ENCODE measurements around the gene HOXD11. TPM values are rescaled to one million over a fixed set of nuclear protein-coding genes. Genes with fewer than 3 reads are reported as not detected.

Gene HOXD11
- total and polyA plus RNA-seq, 8 donors: not detected

DNA sequence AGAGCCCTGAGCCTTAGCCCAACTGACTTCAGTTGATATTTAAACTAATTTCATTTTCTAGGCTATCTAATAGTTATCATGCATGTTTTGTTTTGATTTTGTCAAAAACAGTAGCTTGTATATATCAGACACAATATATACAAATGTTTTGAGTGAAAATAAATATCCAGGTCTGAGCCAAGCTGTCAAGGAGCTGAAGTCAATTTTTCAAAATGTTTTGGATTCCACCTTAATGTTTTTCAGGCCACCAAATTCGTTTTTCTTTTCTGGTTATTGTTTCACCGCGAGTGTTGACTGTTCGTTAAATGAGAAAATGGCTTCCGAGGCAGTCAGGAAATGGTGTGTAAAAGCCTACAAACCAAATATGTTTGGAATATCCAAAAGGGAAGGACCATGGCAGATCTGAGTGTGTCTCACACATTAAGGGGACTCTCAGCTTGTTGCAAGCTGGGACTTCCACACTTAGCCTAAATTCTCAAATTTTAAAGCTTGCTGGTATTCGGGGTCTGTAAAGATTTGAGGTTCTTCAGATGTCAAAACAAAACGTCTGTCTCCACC is 4.7 kb upstream of the HOXD11 start:
- Histone ChIP-seq H3K4me1 (peaks cover 30 to 71% (median 45%) of the 10 kb centered on the region in 4 donors), H3K27ac (no peak overlapping the region), H3K4me3 (no peak overlapping the region), H3K36me3 (no peaks in the 10 kb centered on the region), H3K9me3 (peaks cover 0 to 14% (median 0%) of the 10 kb centered on the region in 4 donors), H3K27me3 (peaks cover 64 to 100% (median 100%) of the 10 kb centered on the region in 3 donors)
- intact Hi-C loops (cut with DNase I; ENCODE audit: low total_unique reads): no loop called here
- TF ChIP-seq POLR2AphosphoS5 (IDR thresholded peaks at IDR 0.05) (no peak), EP300 (IDR thresholded peaks at IDR 0.05) (no peak), POLR2A (IDR thresholded peaks at IDR 0.05) (no peak)
- TF ChIP-seq, protein P1, sequence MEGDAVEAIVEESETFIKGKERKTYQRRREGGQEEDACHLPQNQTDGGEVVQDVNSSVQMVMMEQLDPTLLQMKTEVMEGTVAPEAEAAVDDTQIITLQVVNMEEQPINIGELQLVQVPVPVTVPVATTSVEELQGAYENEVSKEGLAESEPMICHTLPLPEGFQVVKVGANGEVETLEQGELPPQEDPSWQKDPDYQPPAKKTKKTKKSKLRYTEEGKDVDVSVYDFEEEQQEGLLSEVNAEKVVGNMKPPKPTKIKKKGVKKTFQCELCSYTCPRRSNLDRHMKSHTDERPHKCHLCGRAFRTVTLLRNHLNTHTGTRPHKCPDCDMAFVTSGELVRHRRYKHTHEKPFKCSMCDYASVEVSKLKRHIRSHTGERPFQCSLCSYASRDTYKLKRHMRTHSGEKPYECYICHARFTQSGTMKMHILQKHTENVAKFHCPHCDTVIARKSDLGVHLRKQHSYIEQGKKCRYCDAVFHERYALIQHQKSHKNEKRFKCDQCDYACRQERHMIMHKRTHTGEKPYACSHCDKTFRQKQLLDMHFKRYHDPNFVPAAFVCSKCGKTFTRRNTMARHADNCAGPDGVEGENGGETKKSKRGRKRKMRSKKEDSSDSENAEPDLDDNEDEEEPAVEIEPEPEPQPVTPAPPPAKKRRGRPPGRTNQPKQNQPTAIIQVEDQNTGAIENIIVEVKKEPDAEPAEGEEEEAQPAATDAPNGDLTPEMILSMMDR (IDR thresholded peaks at IDR 0.05): no peak
- WGBS, 5 donors: 13 to 17% (median 15%) methylated on average over 7 of the region's 7 CpGs
- no peak for DNase-seq

DNA sequence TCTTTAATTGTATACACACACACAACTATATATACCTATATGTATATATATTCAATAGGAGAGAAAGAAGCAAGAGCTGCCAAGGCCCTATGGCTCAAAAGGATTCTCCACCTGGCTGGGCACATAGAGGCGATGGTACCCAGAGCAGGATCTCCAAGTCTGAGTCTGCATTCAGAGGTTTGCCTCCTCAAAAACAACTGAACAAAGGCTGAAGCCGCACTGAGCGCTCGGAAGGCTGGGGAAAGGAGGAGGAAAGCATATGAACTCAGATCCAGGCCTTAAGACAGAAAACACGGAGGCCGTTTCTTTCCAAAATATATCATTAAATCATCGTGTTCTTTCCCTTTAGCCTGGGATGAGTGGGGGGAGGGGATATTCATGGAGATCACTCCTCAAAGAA is 3.9 kb upstream of the HOXD11 start:
- WGBS, 5 donors: 18 to 32% (median 24%) methylated on average over 7 of the region's 7 CpGs
- Histone ChIP-seq H3K4me3 (no peak overlapping the region), H3K27ac (no peak overlapping the region), H3K27me3 (peaks cover 65 to 100% (median 99%) of the 10 kb centered on the region in 3 donors), H3K9me3 (peaks cover 0 to 18% (median 0%) of the 10 kb centered on the region in 4 donors), H3K36me3 (no peaks in the 10 kb centered on the region), H3K4me1 (peaks cover 31 to 69% (median 43%) of the 10 kb centered on the region in 4 donors)
- TF ChIP-seq, protein P1 (IDR thresholded peaks at IDR 0.05): no peak
- TF ChIP-seq EP300 (IDR thresholded peaks at IDR 0.05) (no peak), POLR2A (IDR thresholded peaks at IDR 0.05) (no peak)
- intact Hi-C loops (cut with DNase I; ENCODE audit: low total_unique reads): no loop called here
- DNase-seq: no peak

DNA sequence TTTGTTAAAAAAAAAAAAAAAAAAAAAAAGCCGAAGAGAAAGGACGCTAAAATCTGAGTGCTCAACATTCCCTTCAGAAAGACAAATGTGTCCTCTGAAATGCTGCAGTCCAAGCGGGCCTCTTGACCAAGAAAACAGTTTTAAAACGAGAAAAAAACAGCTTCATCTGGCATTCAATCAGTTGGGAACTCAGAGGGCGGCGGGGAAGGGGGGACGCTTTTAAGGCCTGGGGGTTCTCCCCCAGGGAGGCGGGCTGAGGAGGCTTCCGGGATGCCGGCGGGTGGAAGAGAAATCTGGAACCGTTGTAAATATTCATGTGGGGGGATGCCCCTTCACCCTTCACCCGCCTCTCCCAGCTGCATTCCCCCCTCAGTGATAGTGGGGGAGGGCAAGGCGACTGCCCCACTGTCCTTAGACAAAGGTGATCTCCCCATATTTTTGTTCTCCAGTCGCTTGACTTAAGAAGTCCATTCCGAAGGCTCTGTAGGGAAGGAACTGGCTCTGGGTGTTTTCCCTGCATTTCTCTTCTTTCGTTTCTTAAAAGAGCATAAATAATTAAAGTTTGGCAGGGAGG is 3.3 kb upstream of the HOXD11 start:
- no peaks in the 10 kb centered on the region for H3K36me3 ChIP-seq
- TF ChIP-seq POLR2AphosphoS5 (IDR thresholded peaks at IDR 0.05): no peak
- TF ChIP-seq, protein P1 (IDR thresholded peaks at IDR 0.05): no peak
- TF ChIP-seq EP300 (IDR thresholded peaks at IDR 0.05): no peak
- H3K4me3 ChIP-seq: no peak overlapping the region
- DNase-seq: no peak
- intact Hi-C loops (cut with DNase I; ENCODE audit: low total_unique reads): no loop called here
- 6 to 9% (median 7%) methylated on average over 17 of the region's 17 CpGs for WGBS, 5 donors
- H3K4me1 ChIP-seq: peaks cover 30 to 69% (median 44%) of the 10 kb centered on the region in 4 donors
- peaks cover 61 to 100% (median 99%) of the 10 kb centered on the region in 3 donors for H3K27me3 ChIP-seq
- peaks cover 0 to 21% (median 0%) of the 10 kb centered on the region in 4 donors for H3K9me3 ChIP-seq
- no peak overlapping the region for H3K27ac ChIP-seq

DNA sequence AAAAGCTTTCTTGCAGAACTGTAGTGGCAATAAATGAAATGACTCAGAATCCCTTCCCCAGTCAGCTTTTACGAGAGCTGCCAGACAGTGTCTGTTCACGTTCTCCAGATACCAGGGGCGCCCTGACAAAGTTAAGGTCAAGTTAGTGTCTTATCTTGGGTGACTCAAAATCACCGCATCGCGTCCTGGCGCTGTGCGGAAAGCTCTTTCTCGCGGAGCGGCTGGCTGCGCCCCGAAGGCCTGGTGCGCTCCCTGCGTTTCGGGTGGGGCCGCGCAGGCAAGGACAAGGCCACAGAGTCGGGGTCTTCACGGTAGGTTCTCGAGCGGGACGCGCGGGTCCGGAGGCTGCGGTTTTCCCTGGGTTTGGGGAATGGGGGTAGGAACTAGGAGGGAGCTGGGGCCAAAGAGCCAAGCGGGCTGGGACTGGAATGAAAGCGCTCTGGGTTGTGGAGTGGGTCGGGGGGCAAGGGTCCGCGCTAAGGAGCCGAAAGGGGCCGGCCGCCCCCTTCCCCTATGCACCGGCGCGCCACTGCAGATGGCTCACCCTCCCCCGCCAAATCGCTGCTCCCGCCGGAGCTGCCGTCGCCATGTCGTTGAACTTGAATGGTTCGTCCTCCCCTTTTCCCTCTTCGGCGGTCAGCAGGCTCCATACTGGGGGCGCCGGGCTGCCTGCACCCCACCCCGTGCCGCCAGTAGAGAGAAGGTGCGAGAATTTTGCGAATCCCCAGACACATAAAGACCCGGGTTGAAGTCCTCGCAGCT is 2.6 kb upstream of the HOXD11 start:
- WGBS, 5 donors: 2 to 10% (median 6%) methylated on average over 43 to 56 of the region's 56 CpGs
- Histone ChIP-seq H3K36me3 (no peaks in the 10 kb centered on the region), H3K9me3 (peaks cover 0 to 25% (median 0%) of the 10 kb centered on the region in 4 donors), H3K4me3 (peak overlapping the region in 1 of 4 donors; percentile 28), H3K4me1 (peaks cover 30 to 67% (median 46%) of the 10 kb centered on the region in 4 donors), H3K27ac (no peak overlapping the region), H3K27me3 (peaks cover 59 to 100% (median 99%) of the 10 kb centered on the region in 3 donors)
- intact Hi-C loops (cut with DNase I; ENCODE audit: low total_unique reads): no loop called here
- TF ChIP-seq, protein P1 (IDR thresholded peaks at IDR 0.05): no peak
- no peak for TF ChIP-seq POLR2AphosphoS5 (IDR thresholded peaks at IDR 0.05)
- no peak for TF ChIP-seq POLR2A (IDR thresholded peaks at IDR 0.05)
- TF ChIP-seq EP300 (IDR thresholded peaks at IDR 0.05): no peak
- no peak for DNase-seq

Measured in stomach (tissue), 9 donors.